Activated CD8-positive, alpha-beta memory T cell treated with anti-CD3 and anti-CD28 coated beads for 36 hours (primary cell): ENCODE results near the gene NFAT5. TPM values are rescaled to one million over a fixed set of nuclear protein-coding genes. Genes with fewer than 3 reads are reported as not detected.
"Not testable (repeated sequence)": the region's sequence is repeated elsewhere in the genome, so short reads cannot be mapped to it uniquely, and the experiment has no call there.

ENCODE experiments used
- CTCF ChIA-PET: fragments of 350-600 bp; sonication (Branson Sonifier 250); formaldehyde crosslinking; loops from one replicate; lab custom pipeline; 2021; ENCODE audit warnings: antibody characterized with exemption; lab: Charles Lee
- POLR2A ChIA-PET: fragments of 350-600 bp; sonication (Branson Sonifier 250); formaldehyde crosslinking; loops from one replicate; lab custom pipeline; 2021; ENCODE audit warnings: antibody characterized with exemption; lab: Charles Lee
- total RNA-seq, 2 experiments: library from RNA; stranded (reverse); gene quantifications; one replicate each; pipeline ENCODE4 v1.2.3, GENCODE V29; 2021

NFAT5 gene, protein sequence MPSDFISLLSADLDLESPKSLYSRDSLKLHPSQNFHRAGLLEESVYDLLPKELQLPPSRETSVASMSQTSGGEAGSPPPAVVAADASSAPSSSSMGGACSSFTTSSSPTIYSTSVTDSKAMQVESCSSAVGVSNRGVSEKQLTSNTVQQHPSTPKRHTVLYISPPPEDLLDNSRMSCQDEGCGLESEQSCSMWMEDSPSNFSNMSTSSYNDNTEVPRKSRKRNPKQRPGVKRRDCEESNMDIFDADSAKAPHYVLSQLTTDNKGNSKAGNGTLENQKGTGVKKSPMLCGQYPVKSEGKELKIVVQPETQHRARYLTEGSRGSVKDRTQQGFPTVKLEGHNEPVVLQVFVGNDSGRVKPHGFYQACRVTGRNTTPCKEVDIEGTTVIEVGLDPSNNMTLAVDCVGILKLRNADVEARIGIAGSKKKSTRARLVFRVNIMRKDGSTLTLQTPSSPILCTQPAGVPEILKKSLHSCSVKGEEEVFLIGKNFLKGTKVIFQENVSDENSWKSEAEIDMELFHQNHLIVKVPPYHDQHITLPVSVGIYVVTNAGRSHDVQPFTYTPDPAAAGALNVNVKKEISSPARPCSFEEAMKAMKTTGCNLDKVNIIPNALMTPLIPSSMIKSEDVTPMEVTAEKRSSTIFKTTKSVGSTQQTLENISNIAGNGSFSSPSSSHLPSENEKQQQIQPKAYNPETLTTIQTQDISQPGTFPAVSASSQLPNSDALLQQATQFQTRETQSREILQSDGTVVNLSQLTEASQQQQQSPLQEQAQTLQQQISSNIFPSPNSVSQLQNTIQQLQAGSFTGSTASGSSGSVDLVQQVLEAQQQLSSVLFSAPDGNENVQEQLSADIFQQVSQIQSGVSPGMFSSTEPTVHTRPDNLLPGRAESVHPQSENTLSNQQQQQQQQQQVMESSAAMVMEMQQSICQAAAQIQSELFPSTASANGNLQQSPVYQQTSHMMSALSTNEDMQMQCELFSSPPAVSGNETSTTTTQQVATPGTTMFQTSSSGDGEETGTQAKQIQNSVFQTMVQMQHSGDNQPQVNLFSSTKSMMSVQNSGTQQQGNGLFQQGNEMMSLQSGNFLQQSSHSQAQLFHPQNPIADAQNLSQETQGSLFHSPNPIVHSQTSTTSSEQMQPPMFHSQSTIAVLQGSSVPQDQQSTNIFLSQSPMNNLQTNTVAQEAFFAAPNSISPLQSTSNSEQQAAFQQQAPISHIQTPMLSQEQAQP (N-terminal part only)
- 10 to 100 TPM; 39.8 to 40.0 TPM for total RNA-seq

- POLR2A ChIA-PET: interaction anchor here (0.5 kb wide), 1 partner anchor 174 kb away, joined by 3 read pairs; no protein-coding TSS in a partner anchor
- CTCF ChIA-PET: no interaction called here
These were observed at the start of gene NFAT5 for GRCh38 chr16:69565671-69566239. TSS of gene NFAT5 (plus strand) at chr16:69565966. CDS start at chr16:69566302, 336 bp downstream.

DNA sequence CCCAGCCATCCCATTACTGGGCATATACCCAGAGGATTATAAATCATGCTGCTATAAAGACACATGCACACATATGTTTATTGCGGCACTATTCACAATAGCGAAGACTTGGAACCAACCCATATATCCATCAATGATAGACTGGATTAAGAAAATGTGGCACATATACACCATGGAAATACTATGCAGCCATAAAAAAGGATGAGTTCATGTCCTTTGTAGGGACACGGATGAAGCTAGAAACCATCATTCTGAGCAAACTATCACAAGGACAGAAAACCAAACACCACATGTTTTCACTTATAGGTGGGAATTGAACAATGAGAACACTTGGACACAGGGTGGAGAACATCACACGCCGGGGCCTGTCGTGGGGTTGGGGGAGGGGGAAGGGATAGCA lies 47.9 kb upstream of the NFAT5 start:
- POLR2A ChIA-PET, CTCF ChIA-PET: not testable (repeated sequence)

- POLR2A ChIA-PET: interaction anchor here (1.5 to 2.0 kb wide), 2 partner anchors 10 to 44 kb away, joined by 6 read pairs; no protein-coding TSS in a partner anchor
- CTCF ChIA-PET: interaction anchor here (1.1 to 1.2 kb wide), 2 partner anchors 10 to 44 kb away, joined by 3 to 4 read pairs; no protein-coding TSS in a partner anchor
These were observed 45.4 kb upstream of the NFAT5 start for GRCh38 chr16:69520413-69520799.

GRCh38 chr16:69520800-69521602 lies 44.8 kb upstream of the NFAT5 start:
- ChIA-PET POLR2A (interaction anchor here (1.5 to 2.0 kb wide), 2 partner anchors 10 to 43 kb away, joined by 6 read pairs; no protein-coding TSS in a partner anchor), CTCF (interaction anchor here (1.1 to 1.2 kb wide), 3 partner anchors 10 to 123 kb away, joined by 3 to 4 read pairs (median 3); no protein-coding TSS in a partner anchor)

DNA sequence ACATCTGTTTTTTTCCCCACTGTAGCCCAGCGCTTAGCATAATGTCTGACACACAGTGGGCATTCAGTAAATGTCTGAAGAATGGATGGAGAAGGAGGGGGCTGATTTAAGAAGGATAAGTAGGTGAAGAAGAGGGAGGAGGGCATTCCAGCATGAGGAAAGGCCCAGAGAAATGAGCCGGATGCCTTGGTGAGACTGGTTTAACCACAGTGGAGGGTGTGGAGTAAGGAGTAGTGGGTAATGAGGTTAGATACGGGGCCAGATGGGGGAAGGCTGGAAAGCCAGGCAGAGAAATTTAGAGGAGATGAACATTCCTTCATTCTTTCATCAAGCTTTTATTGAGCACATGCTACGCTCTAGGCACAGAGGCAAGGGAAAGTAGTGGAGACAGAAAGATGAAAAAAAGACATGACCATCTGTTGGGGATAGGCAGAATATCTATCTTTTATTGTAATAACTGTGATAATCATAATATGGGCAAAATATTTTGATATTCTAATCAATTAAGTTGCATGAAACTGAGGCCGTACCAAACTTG lies 43.7 kb upstream of the NFAT5 start:
- CTCF ChIA-PET: interaction anchor here (1.2 kb wide), 1 partner anchor 124 kb away, joined by 3 read pairs; no protein-coding TSS in a partner anchor
- POLR2A ChIA-PET: no interaction called here

DNA sequence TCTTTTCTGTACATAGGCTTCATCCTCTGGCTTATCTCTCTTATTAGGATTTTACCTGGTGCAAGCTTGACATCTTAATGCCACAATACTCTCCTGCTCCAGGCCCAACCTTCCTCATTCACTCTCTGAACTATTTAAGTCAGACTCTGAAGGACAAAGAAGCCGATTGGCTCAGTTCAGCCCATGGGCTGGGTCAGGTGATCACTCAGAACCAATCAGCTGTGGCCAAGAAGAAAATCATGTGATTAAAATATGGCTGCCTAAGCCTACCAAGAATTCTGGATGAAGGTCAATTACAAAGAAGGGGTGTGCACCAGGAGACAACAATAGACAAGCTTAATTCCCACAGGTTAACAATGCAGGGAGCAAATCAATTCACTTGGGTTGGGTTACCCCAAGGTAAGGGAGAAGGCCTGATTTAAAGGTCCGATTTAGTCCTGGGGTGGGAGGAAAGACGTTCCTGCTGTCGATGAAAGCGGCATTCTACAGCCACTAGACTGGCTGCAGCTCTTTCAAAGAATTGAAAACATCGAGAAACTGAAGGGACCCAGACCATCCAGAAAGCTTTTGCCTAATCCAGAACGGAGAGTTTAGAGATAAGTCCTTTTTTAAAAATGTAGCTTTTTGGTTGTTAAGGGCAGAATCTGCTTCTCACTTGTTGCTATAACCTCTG lies 42.9 kb upstream of the NFAT5 start:
- CTCF ChIA-PET: no interaction called here
- POLR2A ChIA-PET: no interaction called here

DNA sequence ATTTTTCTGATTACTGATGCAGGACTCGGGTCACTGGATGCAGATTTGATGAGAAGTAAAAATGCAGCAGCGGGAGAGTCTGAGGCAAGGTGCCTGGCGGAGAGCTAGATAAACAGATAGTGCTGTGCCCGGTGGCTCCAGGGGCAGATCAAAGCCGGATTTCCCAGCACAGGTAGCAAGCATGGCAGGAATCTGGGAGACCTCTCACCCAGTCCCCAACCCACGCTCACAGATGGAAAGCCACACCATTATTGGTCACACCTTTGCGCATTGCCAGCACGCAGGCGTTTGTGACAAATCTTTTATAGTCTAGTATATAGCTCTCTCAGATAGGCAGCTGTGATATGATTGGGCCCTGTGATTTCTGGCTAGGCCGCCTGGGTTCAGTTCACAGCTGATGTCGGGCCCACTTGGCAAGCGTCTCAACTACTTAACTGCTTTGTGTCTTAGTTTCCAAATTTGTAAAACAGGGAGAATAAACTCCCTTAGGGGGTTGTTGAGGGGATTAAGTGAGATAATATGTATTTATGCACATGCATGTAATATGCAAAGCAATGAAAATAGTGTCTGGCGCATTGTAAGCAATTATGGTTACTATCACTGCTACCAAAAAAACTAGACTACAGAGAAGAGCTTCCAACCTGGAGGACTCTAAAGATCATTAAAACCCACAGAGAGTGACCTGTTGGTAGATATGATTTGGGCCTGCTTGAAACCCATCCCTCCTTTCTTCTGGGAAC lies 42.0 kb upstream of the NFAT5 start:
- ChIA-PET POLR2A (no interaction called here), CTCF (no interaction called here)

- ChIA-PET CTCF (interaction anchor here (0.7 kb wide), 2 partner anchors 11 to 59 kb away, joined by 3 read pairs; no protein-coding TSS in a partner anchor), POLR2A (no interaction called here)
These were observed 38.7 kb upstream of the NFAT5 start for GRCh38 chr16:69526831-69527655.

DNA sequence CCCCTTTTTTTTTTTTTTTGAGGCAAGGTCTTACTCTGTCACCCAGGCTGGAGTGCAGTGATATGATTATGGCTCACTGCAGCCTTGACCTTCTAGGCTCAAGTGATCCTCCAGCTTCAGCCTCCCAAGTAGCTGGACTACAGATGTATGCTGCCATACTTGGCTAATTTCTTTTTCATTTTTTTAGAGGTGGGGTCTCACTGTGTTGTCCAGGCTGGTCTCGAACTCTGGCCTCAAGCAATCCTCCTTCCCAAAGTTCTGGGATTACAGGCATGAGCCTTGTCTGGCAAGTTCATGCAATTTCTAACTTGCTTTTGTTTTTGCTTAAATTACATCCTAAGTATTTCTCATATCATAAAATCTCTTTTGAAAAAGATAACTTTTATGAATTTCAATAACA lies 33.8 kb upstream of the NFAT5 start:
- CTCF ChIA-PET: no interaction called here
- POLR2A ChIA-PET: no interaction called here

GRCh38 chr16:69532641-69533455 lies 32.9 kb upstream of the NFAT5 start:
- ChIA-PET POLR2A (no interaction called here), CTCF (no interaction called here)

GRCh38 chr16:69534720-69535119 lies 31.0 kb upstream of the NFAT5 start:
- POLR2A ChIA-PET: interaction anchor here (0.6 kb wide), 1 partner anchor 190 kb away, joined by 6 read pairs; no protein-coding TSS in a partner anchor
- CTCF ChIA-PET: no interaction called here

- CTCF ChIA-PET: no interaction called here
These were observed 30.4 kb upstream of the NFAT5 start for GRCh38 chr16:69535123-69536050.

GRCh38 chr16:69537706-69538080 lies 28.1 kb upstream of the NFAT5 start:
- ChIA-PET POLR2A (no interaction called here), CTCF (interaction anchor here (0.5 kb wide), 1 partner anchor 10 kb away, joined by 3 read pairs; no protein-coding TSS in a partner anchor)

More at GRCh38 chr16:69535123-69536050, 30.4 kb upstream of the NFAT5 start:
- POLR2A ChIA-PET: interaction anchor here (0.5 kb wide), 1 partner anchor 57 kb away, joined by 4 read pairs; no protein-coding TSS in a partner anchor
